NOMO-1 treated with DMSO at 0.1 percent for 48 hours (cell line): ENCODE data around the gene DNM1.
A peak's percentile ranks its signal among the peaks of the same experiment; 100 is the strongest.

Source experiments
- DNase-seq: peaks from one replicate; lab custom pipeline; 2025; ENCODE audit not compliant: unreplicated experiment; lab: John Stamatoyannopoulos, UW

The DNM1 gene

GRCh38 chr9:128249908-128250838 lies 47.0 kb downstream of the DNM1 start:
- peak; percentile 59 for DNase-seq

- no peak for DNase-seq
Measured at GRCh38 chr9:128250839-128251731, 47.9 kb downstream of the DNM1 start.

- DNase-seq = no peak
Measured at GRCh38 chr9:128251732-128252100, 48.5 kb downstream of the DNM1 start.

DNA sequence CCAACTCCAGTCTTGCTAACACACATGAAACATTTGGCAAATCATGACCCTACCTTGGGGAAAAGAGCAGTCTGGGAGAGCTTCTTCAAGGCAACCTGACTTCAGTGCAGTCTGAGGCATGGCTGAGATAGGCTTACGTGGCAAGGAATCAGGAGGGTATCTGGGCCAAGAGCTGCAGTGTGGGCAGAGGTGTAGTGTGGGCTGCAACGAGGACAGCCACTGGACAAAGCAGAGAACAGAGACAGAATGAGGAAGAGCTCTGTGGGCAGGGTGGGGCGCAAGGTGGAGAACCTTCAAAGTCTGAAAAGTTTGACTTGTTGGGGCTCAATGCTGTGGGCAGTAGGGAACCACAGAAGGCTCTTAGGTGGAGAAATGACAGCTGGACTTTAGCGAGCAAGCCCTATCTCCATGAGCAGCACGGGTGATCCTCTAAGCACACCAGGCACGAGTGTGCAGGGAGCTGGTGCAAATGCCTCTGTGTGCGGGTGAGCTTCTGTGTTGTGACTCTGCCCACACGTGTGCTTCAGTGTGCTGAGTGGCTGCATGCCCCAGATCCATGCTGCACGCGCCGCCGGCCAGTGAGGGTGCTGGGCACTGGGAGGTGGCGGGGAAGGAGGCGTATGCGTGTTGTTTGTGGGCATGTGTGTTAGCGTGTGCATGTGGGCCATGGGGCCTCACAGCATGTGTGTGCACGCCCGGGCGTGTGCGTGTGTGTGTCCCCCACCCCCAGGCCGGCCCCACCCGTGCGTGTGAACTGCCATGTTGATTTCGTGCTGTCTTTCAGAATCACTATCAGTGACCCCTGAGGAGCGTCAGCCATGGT lies 49.3 kb downstream of the DNM1 start:
- no peak for DNase-seq

GRCh38 chr9:128253140-128253990 lies 50.2 kb downstream of the DNM1 start:
- DNase-seq = no peak

GRCh38 chr9:128253991-128254346 lies 50.8 kb downstream of the DNM1 start:
- no peak for DNase-seq

DNA sequence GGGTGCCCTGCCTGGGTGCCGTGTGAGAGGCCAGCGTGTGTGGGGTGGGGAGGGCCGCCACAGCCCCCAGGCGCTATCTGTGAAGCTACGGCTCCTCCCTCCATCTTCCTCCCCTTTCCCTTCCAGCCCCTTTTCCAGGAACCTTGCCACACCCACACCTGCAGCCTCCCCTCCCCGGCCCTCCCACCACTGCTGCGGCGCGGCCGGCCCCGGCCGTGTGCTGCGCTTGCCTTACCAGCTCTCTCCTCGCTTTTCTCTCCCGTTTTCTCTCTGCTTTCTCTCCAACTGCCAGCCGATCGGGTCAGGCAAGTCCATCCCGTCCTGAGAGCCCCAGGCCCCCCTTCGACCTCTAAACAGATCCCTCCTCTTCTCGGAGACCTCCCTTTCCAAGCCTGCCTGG lies 51.2 kb downstream of the DNM1 start:
- DNase-seq = no peak

DNA sequence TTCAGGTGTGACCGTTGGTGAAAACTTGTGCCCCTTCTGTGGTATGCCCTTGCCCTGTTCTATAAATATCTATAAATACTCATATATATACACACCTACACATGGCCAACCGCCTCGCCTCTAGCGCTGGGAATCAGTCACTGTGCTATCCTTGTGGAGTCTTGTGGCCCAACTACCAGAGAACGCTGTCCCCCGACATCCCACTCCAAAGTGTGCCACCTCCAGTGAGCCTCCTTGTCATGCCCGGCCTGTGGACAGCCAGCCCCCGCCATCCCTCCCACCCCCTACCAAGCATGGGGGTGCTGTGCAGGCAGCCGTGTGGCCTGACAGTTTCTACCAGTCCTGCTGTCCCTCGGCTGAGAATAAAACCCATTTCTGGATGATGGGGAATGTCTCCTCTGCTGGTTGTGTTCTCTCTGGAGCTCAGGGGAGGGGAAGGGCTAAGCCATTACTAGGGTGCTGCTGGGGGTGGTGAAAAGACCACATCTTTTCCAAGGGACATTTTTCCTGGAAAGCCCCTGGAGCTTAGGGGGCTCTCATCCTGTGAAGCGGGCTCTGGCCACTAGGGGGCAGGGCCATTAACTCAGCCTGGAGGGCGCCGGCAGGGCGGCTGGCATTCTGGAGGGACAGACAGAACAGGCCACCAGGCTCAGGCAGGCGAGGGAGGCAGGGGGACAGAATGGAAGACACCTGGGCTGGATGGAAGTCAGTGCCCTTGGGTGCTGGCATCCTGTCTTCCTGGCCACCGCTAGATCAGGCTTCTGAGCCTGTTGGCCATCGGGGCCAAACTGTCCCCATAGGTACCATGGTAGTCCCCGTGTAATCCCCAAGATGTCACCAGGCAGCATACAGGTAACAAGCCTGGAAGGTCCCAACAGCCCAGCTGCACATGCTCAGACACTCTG lies 51.9 kb downstream of the DNM1 start:
- no peak for DNase-seq

DNA sequence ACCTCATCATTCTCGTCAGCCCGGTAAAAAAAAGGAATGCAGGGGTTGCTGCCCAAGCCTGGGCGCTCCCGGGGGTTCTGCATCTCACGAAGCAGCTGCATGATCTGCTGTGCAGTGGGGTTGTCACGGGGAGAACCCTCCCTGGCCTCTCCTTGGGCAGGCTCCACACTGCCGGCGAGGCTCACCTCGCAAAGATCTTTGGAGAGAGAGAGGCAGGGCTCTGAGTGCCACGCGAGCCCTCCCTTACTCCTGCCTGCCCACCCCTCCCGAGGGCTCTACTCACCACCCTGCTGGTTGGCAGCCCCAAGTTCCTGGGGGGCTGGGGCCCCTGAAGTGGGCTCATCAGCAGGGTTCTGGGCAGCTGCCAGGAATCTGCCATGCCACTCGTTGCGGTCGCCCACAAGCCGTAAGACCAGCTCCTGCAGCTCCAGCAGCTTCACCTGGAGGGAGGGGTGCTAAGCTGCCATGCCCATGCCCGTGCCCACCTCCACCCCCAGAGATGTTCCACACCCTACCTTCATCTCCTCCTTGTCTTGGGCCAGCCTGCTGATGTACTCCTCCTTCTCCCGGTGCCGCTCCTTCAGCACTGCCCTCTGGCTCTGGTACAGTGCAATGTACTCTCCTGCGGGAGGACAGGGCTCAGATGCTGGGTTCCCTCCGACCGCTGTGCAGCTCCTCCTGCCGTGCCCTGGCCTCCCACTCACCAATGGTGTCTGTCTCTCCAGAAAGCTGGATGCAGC lies 54.1 kb downstream of the DNM1 start:
- DNase-seq = no peak

DNA sequence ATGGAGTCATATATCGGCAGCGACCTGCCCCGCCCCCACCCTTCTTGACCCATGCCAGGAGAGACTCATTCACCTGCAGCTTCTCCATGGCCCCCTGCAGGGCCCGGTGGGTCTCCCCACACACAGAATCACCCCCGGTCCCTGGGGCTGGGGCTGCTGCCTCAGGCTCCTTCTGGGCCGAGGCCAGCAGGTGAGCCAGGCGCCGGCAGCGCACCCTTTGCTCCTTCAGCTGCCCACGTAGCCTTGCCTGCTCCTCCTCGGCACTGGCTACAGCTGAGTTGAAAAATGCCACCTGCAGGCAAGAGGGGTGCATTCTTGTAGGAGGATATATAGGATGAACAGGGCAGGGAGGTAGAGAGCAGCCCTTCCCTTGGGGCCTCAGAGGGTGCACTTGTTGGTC lies 54.7 kb downstream of the DNM1 start:
- no peak for DNase-seq

- DNase-seq = no peak
Measured at GRCh38 chr9:128258326-128258725, 55.1 kb downstream of the DNM1 start.

GRCh38 chr9:128259156-128259555 lies 56.0 kb downstream of the DNM1 start:
- no peak for DNase-seq

DNA sequence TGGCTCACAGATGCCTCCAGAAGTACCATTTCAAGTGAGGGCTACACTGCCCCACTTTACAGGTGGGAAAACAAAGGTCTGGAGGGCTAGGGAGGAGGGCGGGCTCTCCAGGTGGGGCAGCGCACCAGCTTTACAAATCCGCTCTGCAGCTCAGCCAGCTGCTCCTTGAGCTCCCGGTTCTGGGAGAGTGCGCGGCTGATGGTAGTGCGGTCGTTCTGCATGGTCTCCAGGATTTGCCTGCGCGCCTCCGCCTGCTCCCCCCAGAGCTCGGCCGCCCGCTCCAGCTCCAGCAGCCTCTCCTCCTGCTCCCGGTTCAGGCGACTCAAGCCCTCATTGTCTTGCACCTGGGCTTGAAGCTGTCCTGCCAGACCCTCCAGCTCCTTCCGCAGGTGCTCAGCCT lies 57.2 kb downstream of the DNM1 start:
- DNase-seq = no peak

- DNase-seq = no peak
Measured at GRCh38 chr9:128262687-128263086, 59.5 kb downstream of the DNM1 start.

DNA sequence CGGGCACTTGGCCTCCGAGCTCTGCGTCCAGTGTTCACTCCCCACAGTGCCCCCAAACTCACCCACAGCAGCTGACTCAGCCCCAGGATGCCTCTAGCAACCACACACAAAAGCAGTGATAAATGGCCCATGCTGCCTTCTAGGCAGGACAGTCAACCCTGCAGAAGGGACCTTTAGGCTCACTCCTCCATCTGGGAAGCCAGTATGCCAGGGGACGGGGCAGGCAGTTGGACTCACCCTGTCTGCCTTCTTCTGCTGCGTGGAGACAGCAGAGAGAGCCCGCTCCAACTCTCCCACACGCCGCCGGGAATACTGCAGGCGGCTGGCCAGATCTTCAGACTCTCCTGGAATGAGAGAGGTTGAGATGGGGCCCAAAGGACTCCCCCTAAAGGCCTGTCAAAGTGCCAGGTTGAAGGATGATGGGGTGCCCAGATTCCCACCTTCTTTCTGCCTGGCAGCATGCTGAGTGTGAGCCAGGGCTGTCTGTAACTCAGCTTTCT lies 62.2 kb downstream of the DNM1 start:
- no peak for DNase-seq

GRCh38 chr9:128266868-128267590 lies 63.9 kb downstream of the DNM1 start:
- DNase-seq = no peak

DNA sequence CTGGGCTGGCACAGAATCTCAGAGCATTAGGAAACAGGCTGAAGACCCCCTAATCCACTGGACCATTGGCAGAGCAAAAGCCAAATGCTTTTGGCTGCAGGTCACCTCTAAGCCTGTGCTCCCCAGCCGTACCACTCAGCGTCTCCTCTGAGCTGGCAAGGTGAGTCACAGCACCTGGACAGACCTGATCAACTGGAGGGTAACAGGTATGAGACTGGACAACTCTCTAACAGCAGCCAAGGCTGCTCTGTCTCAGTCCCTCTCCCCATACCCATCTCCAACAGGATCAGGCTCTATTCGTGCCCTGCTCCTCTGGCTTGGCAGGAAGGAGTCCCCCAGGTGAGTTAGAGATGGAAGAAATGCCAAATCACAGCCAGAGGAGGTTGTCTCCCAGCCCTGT lies 67.9 kb downstream of the DNM1 start:
- no peak for DNase-seq

- DNase-seq = no peak
Measured at GRCh38 chr9:128271512-128271911, 68.3 kb downstream of the DNM1 start.
